ENCODE measurements around the gene MAN2A2.

The MAN2A2 gene

GRCh38 chr15:90960298-90961091, 57.4 kb downstream of the MAN2A2 start:
- no peak for DNase-seq (ENCODE audit: low read depth in 2 of 2)

- no peak for DNase-seq (ENCODE audit: low read depth in 2 of 2)
Measured at GRCh38 chr15:90962021-90962420, 58.9 kb downstream of the MAN2A2 start.

- no peak for DNase-seq (ENCODE audit: low read depth in 2 of 2)
Measured at GRCh38 chr15:90966262-90966661, 63.2 kb downstream of the MAN2A2 start.

GRCh38 chr15:90967206-90967605, 64.1 kb downstream of the MAN2A2 start:
- no peak for DNase-seq (ENCODE audit: low read depth in 2 of 2)

GRCh38 chr15:90968434-90968833, 65.3 kb downstream of the MAN2A2 start:
- no peak for DNase-seq (ENCODE audit: low read depth in 2 of 2)

- no peak for DNase-seq (ENCODE audit: low read depth in 2 of 2)
Measured at GRCh38 chr15:90970274-90970673, 67.2 kb downstream of the MAN2A2 start.

GRCh38 chr15:90972133-90972532, 69.0 kb downstream of the MAN2A2 start:
- DNase-seq (ENCODE audit: low read depth in 2 of 2) = no peak
